Spleen (tissue), 11 donors: ENCODE data around the gene SNRPF. TPM values are rescaled to one million over a fixed set of nuclear protein-coding genes. Genes with fewer than 3 reads are reported as not detected.

Experiments used
- DNase-seq: peaks from one replicate; pipeline ENCODE4 v3.0.0-alpha.2; 2020
- H3K27ac ChIP-seq, 8 donors: fragments of 200-600 bp; sonication (generic) in 7 of 8; 1 replicate in 4 of 8; 2 replicates in 4 of 8; pipeline versions ENCODE4 v1.5.0 to v1.8.0; 2016 to 2021; ENCODE audit warnings: inconsistent platforms in 4 of 8, mild to moderate bottlenecking in 4 of 8, moderate library complexity in 1 of 8
- H3K27me3 ChIP-seq, 7 donors: fragments of 200-600 bp; sonication (generic) in 6 of 7; replicated peaks in 1 of 7; 1 replicate in 4 of 7; 2 replicates in 3 of 7; pipeline versions ENCODE4 v1.5.0 to v1.8.0; 2016 to 2021; ENCODE audit warnings: inconsistent platforms in 3 of 7, mild to moderate bottlenecking in 1 of 7
- H3K36me3 ChIP-seq, 6 donors: fragments of 200-600 bp; sonication (generic) in 5 of 6; 1 replicate in 4 of 6; 2 replicates in 2 of 6; pipeline versions ENCODE4 v1.5.0 to v1.8.0; 2016 to 2021; ENCODE audit warnings: inconsistent platforms in 2 of 6
- H3K4me1 ChIP-seq, 6 donors: fragments of 200-600 bp; sonication (generic) in 5 of 6; 1 replicate in 3 of 6; 2 replicates in 3 of 6; pipeline versions ENCODE4 v1.5.0 to v1.8.0; 2016 to 2021; ENCODE audit warnings: inconsistent platforms in 3 of 6
- H3K4me3 ChIP-seq, 8 donors: fragments of 200-600 bp; sonication (generic) in 7 of 8; 1 replicate in 4 of 8; 2 replicates in 4 of 8; pipeline versions ENCODE4 v1.5.0 to v1.8.0; 2016 to 2021; ENCODE audit warnings: inconsistent platforms in 4 of 8, mild to moderate bottlenecking in 4 of 8, moderate library complexity in 2 of 8
- H3K9me3 ChIP-seq, 8 donors: fragments of 200-600 bp; sonication (generic) in 7 of 8; 1 replicate in 4 of 8; 2 replicates in 4 of 8; pipeline versions ENCODE4 v1.5.0 to v1.8.0; 2016 to 2021; ENCODE audit warnings: inconsistent platforms in 4 of 8
- POLR2A ChIP-seq, 3 donors: fragments of 450-650 bp; IDR thresholded peaks; one replicate each; pipeline ENCODE4 v1.5.1; 2017; ENCODE audit warnings: antibody characterized with exemption in 3 of 3, mild to moderate bottlenecking in 1 of 3
- POLR2AphosphoS5 ChIP-seq, 3 donors: sonication (generic); formaldehyde crosslinking; IDR thresholded peaks; one replicate each; pipeline ENCODE4 v1.5.1; 2017; ENCODE audit warnings: antibody characterized with exemption in 3 of 3
- WGBS, 5 donors: extraction: QIAGEN DNeasy Blood & Tissue Kit in 3 of 5; methylation state at CpG; one replicate each; pipeline versions ENCODE4 v1.1.5 to v1.1.7; 2013 to 2018; 5-methylcytosine and 5-hydroxymethylcytosine counted together
- intact Hi-C: fragments of 100-400 bp; cut with DNase I; formaldehyde crosslinking; loops from one replicate; pipeline ENCODE4 v1.15.0; 2023; ENCODE audit warnings: low total_unique reads
- polyA plus RNA-seq, 3 donors: library from polyadenylated mRNA; stranded (reverse); fragments of 200-250 nt; gene quantifications; one replicate each; pipeline ENCODE4 v1.2.1, GENCODE V29; 2013
- total RNA-seq, 7 donors: library from RNA; depleted of rRNA in 3 of 7; stranded (reverse); fragments of >200 nt in 3 of 7; fragmentation: NEBNext Ultra II Directional in 4 of 7; extraction: Animal tissue kit (Norgen Biotek cat#: 25700) in 4 of 7; gene quantifications; one replicate each; pipeline versions ENCODE4 v1.1.0 to v1.2.1, GENCODE V29; 2016 to 2021
- TF ChIP-seq, protein P1 (sequence below), 11 experiments: fragments of 200-600 bp in 7 of 11; fragments of 450-650 bp in 4 of 11; sonication (generic) in 4 of 11; IDR thresholded peaks in 8 of 11; conservative IDR thresholded peaks in 3 of 11; 1 replicate in 7 of 11; 2 replicates in 4 of 11; pipeline versions ENCODE4 v1.4.0 to v1.8.0; 2016 to 2021; ENCODE audit warnings: antibody characterized with exemption in 11 of 11, inconsistent platforms in 4 of 11, mild to moderate bottlenecking in 1 of 11
- donor health status: healthy with polysubstance abuse.
- donor health status: DM: no; HTN: no; CAD: no; lungs with moderate emphysema.
- donor health status: DM: no; HTN: no; CAD: no.
- donor health status: Bipolar disorder and iron deficiency.
- donor health status: healthy.
- donor health status: DM: no; HTN: no; CAD: no.
- donor health status: DM: yes; HTN: yes; CAD: no.

SNRPF gene
- total and polyA plus RNA-seq, 10 donors = 5.6 to 50.3 (median 18.3) TPM

DNA sequence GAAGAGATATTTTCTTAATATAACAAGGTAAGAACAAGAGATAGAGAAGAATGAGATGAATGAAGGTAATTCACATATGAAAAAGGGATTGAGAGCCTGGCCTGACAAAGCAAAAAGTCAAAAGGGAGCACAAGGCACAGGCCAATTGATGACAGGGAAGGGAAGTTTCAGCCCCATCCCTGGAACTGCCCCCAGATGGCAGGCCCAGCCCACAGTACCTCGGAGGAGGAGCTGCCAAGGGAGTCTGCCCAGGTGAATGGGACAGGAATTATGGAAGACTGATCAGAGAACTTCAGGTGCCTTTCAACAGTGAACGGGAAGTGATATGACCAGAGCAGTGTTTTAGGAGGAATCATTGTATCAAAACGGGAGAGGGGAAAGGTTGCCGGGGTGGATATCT is 15.7 kb downstream of the SNRPF start:
- intact Hi-C loops = no loop called here
- WGBS, 5 donors = 90 to 97% (median 94%) methylated on average over 4 of the region's 4 CpGs
- no peak for DNase-seq
- no peak for TF ChIP-seq POLR2AphosphoS5 (IDR thresholded peaks at IDR 0.05)
- TF ChIP-seq, protein P1, sequence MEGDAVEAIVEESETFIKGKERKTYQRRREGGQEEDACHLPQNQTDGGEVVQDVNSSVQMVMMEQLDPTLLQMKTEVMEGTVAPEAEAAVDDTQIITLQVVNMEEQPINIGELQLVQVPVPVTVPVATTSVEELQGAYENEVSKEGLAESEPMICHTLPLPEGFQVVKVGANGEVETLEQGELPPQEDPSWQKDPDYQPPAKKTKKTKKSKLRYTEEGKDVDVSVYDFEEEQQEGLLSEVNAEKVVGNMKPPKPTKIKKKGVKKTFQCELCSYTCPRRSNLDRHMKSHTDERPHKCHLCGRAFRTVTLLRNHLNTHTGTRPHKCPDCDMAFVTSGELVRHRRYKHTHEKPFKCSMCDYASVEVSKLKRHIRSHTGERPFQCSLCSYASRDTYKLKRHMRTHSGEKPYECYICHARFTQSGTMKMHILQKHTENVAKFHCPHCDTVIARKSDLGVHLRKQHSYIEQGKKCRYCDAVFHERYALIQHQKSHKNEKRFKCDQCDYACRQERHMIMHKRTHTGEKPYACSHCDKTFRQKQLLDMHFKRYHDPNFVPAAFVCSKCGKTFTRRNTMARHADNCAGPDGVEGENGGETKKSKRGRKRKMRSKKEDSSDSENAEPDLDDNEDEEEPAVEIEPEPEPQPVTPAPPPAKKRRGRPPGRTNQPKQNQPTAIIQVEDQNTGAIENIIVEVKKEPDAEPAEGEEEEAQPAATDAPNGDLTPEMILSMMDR (IDR thresholded peaks at IDR 0.05 in 8 of 11, conservative IDR thresholded peaks at IDR 0.05 in 3 of 11) = no peak
- TF ChIP-seq POLR2A (IDR thresholded peaks at IDR 0.05) = no peak
- H3K27me3 ChIP-seq = no peaks in the 10 kb centered on the region
- H3K4me1 ChIP-seq = no peaks in the 10 kb centered on the region
- no peak overlapping the region for H3K4me3 ChIP-seq
- H3K36me3 ChIP-seq = peaks cover 0 to 25% (median 0%) of the 10 kb centered on the region in 6 donors
- no peaks in the 10 kb centered on the region for H3K9me3 ChIP-seq
- no peak overlapping the region for H3K27ac ChIP-seq

DNA sequence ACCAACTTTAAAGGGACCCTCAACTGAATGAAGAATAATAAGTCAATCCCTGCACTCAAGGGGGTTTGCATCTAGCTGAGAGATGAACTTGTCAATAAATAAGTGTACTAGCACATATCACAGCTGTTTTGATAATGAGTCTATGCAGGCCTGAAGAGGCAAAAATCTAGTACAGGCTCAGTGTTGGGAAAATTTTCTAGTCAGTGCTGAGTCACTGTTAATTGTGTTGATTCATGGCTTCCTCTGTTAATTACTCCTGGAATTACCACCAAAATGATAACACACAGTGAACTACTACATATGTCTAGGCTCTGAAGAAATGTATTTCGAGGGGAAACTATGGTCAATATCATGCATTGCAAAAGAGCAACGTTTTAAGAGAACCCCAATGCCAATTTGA is 18.9 kb downstream of the SNRPF start:
- Histone ChIP-seq H3K36me3 (peaks cover 0 to 8% (median 0%) of the 10 kb centered on the region in 6 donors), H3K9me3 (no peaks in the 10 kb centered on the region), H3K4me3 (no peak overlapping the region), H3K4me1 (no peaks in the 10 kb centered on the region), H3K27me3 (no peaks in the 10 kb centered on the region), H3K27ac (no peak overlapping the region)
- 38 to 92% (median 75%) methylated on average over 2 of the region's 2 CpGs for WGBS, 5 donors
- intact Hi-C loops = no loop called here
- DNase-seq = no peak
- no peak for TF ChIP-seq POLR2AphosphoS5 (IDR thresholded peaks at IDR 0.05)
- TF ChIP-seq, protein P1 (IDR thresholded peaks at IDR 0.05 in 8 of 11, conservative IDR thresholded peaks at IDR 0.05 in 3 of 11) = no peak

DNA sequence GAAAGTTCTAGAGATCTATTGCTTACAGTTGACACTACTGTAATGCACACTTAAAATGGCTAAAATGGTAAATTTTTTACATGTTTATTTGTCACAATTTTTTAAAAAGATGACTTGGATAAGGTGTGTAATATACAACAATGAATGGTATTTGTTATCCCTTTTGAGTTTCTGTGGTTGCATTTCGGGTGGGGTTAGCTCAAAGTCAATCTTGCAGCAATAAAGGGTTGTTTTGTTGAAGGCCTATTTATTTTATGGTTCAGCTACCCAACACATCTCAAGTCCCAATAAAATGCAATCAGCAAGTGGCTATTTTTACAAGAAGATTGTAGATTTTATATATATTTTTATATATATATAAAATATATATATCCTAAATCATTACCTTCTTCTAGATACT is 22.1 kb downstream of the SNRPF start:
- H3K4me1 ChIP-seq = no peaks in the 10 kb centered on the region
- TF ChIP-seq POLR2A (IDR thresholded peaks at IDR 0.05) = no peak
- TF ChIP-seq POLR2AphosphoS5 (IDR thresholded peaks at IDR 0.05) = no peak
- TF ChIP-seq, protein P1 (IDR thresholded peaks at IDR 0.05 in 8 of 11, conservative IDR thresholded peaks at IDR 0.05 in 3 of 11) = no peak
- H3K4me3 ChIP-seq = no peak overlapping the region
- no peaks in the 10 kb centered on the region for H3K36me3 ChIP-seq
- no peak overlapping the region for H3K27ac ChIP-seq
- H3K27me3 ChIP-seq = no peaks in the 10 kb centered on the region
- intact Hi-C loops = no loop called here
- DNase-seq = no peak
- 89 to 98% (median 93%) methylated on average over 1 of the region's 1 CpG for WGBS, 5 donors
- H3K9me3 ChIP-seq = peaks cover 0 to 19% (median 11%) of the 10 kb centered on the region in 8 donors

DNA sequence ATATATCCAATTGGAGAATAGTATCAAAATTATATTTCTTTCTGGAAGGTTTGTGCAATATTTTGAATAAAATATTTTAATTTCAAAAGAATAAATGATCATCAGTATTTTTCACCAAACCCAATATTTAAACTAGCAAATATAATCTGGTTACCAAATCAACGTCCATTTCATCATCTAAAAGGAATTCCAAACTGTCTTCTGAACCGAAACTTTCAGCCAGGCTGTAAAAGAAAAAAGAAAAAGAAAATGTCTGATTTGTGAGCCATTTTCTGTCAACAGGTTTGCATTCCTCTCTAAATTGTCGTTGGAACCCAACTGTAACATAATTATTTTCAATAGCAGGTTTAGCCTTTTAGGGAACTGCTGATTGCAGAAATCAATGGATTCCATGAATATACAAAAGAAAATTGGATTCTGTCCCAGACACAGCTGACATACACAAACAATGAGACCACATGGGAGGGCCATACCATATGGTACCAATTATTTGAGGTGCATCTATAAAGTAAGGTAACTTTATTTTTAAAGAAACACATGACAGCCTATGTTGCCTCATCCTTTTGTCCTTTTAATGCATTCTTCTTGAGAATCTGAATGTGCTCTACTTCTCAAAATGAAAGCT is 22.7 kb downstream of the SNRPF start:
- Histone ChIP-seq H3K36me3 (no peaks in the 10 kb centered on the region), H3K4me1 (no peaks in the 10 kb centered on the region), H3K4me3 (no peak overlapping the region), H3K27me3 (no peaks in the 10 kb centered on the region), H3K9me3 (peaks cover 0 to 19% (median 11%) of the 10 kb centered on the region in 8 donors), H3K27ac (no peak overlapping the region)
- intact Hi-C loops = no loop called here
- TF ChIP-seq POLR2AphosphoS5 (IDR thresholded peaks at IDR 0.05) = no peak
- TF ChIP-seq POLR2A (IDR thresholded peaks at IDR 0.05) = no peak
- TF ChIP-seq, protein P1 (IDR thresholded peaks at IDR 0.05 in 8 of 11, conservative IDR thresholded peaks at IDR 0.05 in 3 of 11) = no peak
- 84 to 96% (median 91%) methylated on average over 3 of the region's 3 CpGs for WGBS, 5 donors
- DNase-seq = no peak
